ENCODE data around the gene CSK.

The CSK gene

GRCh38 chr15:74798388-74799254 is 16.7 kb downstream of the CSK start:
- in situ Hi-C loops (cut with MboI; ENCODE audit: low sequenced_read_pairs), result no loop called here

GRCh38 chr15:74799255-74799855 is 17.5 kb downstream of the CSK start:
- in situ Hi-C loops (cut with MboI; ENCODE audit: low sequenced_read_pairs), result no loop called here

GRCh38 chr15:74799856-74800558 is 18.1 kb downstream of the CSK start:
- in situ Hi-C loops (cut with MboI; ENCODE audit: low sequenced_read_pairs), result no loop called here

- in situ Hi-C loops (cut with MboI; ENCODE audit: low sequenced_read_pairs), result no loop called here
Observed at GRCh38 chr15:74800559-74801094, 18.7 kb downstream of the CSK start.

GRCh38 chr15:74801311-74801997 is 19.6 kb downstream of the CSK start:
- in situ Hi-C loops (cut with MboI; ENCODE audit: low sequenced_read_pairs), result no loop called here

GRCh38 chr15:74802290-74802689 is 20.4 kb downstream of the CSK start:
- in situ Hi-C loops (cut with MboI; ENCODE audit: low sequenced_read_pairs), result no loop called here

GRCh38 chr15:74802862-74803447 is 21.1 kb downstream of the CSK start:
- in situ Hi-C loops (cut with MboI; ENCODE audit: low sequenced_read_pairs), result no loop called here

GRCh38 chr15:74804935-74805334 is 23.1 kb downstream of the CSK start:
- in situ Hi-C loops (cut with MboI; ENCODE audit: low sequenced_read_pairs), result no loop called here

- in situ Hi-C loops (cut with MboI; ENCODE audit: low sequenced_read_pairs), result no loop called here
Observed at GRCh38 chr15:74807282-74807681, 25.4 kb downstream of the CSK start.

GRCh38 chr15:74808078-74808839 is 26.4 kb downstream of the CSK start:
- in situ Hi-C loops (cut with MboI; ENCODE audit: low sequenced_read_pairs), result no loop called here

- in situ Hi-C loops (cut with MboI; ENCODE audit: low sequenced_read_pairs), result no loop called here
Observed at GRCh38 chr15:74808840-74809229, 27.0 kb downstream of the CSK start.

GRCh38 chr15:74809242-74809641 is 27.4 kb downstream of the CSK start:
- in situ Hi-C loops (cut with MboI; ENCODE audit: low sequenced_read_pairs), result no loop called here

GRCh38 chr15:74809956-74810355 is 28.1 kb downstream of the CSK start:
- in situ Hi-C loops (cut with MboI; ENCODE audit: low sequenced_read_pairs), result no loop called here

- in situ Hi-C loops (cut with MboI; ENCODE audit: low sequenced_read_pairs), result no loop called here
Observed at GRCh38 chr15:74812533-74812932, 30.7 kb downstream of the CSK start, which contains the start of gene LMAN1L. TSS of gene LMAN1L (plus strand) at chr15:74812835. CDS start at chr15:74812855, 20 bp downstream.

- in situ Hi-C loops (cut with MboI; ENCODE audit: low sequenced_read_pairs), result no loop called here
Observed at GRCh38 chr15:74815121-74815934, 33.4 kb downstream of the CSK start.

- in situ Hi-C loops (cut with MboI; ENCODE audit: low sequenced_read_pairs), result no loop called here
Observed at GRCh38 chr15:74815961-74816360, 34.1 kb downstream of the CSK start.

- in situ Hi-C loops (cut with MboI; ENCODE audit: low sequenced_read_pairs), result no loop called here
Observed at GRCh38 chr15:74816624-74817369, 34.9 kb downstream of the CSK start.

- in situ Hi-C loops (cut with MboI; ENCODE audit: low sequenced_read_pairs), result no loop called here
Observed at GRCh38 chr15:74817370-74817737, 35.5 kb downstream of the CSK start.

Data from HL-60/S4 (cell line).